H1 (cell line): ENCODE results near the gene KLHL30. TPM values are rescaled to one million over a fixed set of nuclear protein-coding genes. Genes with fewer than 3 reads are reported as not detected.
A peak's percentile ranks its signal among the peaks of the same experiment; 100 is the strongest.

Experiments
- POLR2AphosphoS5 ChIP-seq: IDR thresholded peaks from 2 replicates; pipeline ENCODE4 v1.6.1; 2011; ENCODE audit warnings: low read depth, low read length
- polyA plus RNA-seq, 7 experiments: library from polyadenylated mRNA; depleted of rRNA in 3 of 7; stranded (reverse) in 5 of 7; unstranded in 2 of 7; fragments of >200 nt in 5 of 7; fragments of 200-250 nt in 2 of 7; gene quantifications; 1 replicate in 5 of 7; 2 replicates in 1 of 7; 4 replicates in 1 of 7; pipeline versions ENCODE4 v1.2.1 to v1.2.3, GENCODE V29; 2011 to 2013; ENCODE audit warnings: missing spikeins in 2 of 7, mixed read lengths in 2 of 7
- total RNA-seq: library from RNA; stranded (reverse); fragmentation: NEBNext Ultra II Directional; extraction: Animal tissue kit (Norgen Biotek cat#: 25700); gene quantifications from 2 replicates; pipeline ENCODE4 v1.2.1, GENCODE V29; 2021
- TF ChIP-seq, protein P1 (sequence below): fragments of 300-600 bp; sonication (generic); IDR thresholded peaks from 2 replicates; pipeline ENCODE4 v1.7.1; 2012; ENCODE audit warnings: low read length, moderate library complexity, mild to moderate bottlenecking, inconsistent platforms; ENCODE audit not compliant: insufficient replicate concordance

The KLHL30 gene
- total and polyA plus RNA-seq, 2 of the 8 experiments (the other 6 are each of a cell fraction or from before 2014, with no cell fraction given), result not detected

DNA sequence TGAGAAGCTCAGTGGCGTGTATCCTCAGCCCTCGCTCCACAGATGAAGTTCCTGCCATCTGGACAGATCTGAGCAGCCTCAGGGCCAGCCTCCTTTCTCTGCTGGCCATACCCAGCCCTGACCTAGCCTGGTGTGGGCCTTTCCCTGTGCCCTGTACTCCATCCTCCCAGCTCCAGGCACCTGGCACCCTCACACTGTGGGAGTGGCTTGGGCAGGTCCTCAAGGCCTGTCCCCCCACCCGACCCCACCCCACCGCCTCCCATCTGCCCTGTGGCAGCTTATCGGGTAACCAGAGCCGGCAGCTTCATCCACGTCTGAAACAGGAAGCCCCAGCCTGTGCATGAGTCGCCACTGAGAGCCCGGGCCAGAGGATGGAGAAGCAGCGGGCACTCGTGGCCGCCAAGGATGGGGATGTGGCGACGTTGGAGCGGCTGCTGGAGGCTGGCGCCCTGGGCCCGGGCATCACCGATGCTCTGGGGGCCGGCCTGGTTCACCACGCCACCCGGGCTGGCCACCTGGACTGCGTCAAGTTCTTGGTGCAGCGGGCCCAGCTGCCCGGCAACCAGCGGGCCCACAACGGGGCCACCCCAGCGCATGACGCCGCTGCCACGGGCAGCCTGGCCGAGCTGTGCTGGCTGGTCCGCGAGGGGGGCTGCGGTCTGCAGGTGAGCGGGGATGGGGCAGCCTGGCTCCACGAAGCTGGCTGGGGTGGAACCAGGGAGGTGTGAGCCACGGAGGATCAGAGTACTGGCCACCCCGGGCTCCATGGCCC is 38.2 kb upstream of the KLHL30 start, which contains the start of gene ESPNL (continued):
- TF ChIP-seq, protein P1, sequence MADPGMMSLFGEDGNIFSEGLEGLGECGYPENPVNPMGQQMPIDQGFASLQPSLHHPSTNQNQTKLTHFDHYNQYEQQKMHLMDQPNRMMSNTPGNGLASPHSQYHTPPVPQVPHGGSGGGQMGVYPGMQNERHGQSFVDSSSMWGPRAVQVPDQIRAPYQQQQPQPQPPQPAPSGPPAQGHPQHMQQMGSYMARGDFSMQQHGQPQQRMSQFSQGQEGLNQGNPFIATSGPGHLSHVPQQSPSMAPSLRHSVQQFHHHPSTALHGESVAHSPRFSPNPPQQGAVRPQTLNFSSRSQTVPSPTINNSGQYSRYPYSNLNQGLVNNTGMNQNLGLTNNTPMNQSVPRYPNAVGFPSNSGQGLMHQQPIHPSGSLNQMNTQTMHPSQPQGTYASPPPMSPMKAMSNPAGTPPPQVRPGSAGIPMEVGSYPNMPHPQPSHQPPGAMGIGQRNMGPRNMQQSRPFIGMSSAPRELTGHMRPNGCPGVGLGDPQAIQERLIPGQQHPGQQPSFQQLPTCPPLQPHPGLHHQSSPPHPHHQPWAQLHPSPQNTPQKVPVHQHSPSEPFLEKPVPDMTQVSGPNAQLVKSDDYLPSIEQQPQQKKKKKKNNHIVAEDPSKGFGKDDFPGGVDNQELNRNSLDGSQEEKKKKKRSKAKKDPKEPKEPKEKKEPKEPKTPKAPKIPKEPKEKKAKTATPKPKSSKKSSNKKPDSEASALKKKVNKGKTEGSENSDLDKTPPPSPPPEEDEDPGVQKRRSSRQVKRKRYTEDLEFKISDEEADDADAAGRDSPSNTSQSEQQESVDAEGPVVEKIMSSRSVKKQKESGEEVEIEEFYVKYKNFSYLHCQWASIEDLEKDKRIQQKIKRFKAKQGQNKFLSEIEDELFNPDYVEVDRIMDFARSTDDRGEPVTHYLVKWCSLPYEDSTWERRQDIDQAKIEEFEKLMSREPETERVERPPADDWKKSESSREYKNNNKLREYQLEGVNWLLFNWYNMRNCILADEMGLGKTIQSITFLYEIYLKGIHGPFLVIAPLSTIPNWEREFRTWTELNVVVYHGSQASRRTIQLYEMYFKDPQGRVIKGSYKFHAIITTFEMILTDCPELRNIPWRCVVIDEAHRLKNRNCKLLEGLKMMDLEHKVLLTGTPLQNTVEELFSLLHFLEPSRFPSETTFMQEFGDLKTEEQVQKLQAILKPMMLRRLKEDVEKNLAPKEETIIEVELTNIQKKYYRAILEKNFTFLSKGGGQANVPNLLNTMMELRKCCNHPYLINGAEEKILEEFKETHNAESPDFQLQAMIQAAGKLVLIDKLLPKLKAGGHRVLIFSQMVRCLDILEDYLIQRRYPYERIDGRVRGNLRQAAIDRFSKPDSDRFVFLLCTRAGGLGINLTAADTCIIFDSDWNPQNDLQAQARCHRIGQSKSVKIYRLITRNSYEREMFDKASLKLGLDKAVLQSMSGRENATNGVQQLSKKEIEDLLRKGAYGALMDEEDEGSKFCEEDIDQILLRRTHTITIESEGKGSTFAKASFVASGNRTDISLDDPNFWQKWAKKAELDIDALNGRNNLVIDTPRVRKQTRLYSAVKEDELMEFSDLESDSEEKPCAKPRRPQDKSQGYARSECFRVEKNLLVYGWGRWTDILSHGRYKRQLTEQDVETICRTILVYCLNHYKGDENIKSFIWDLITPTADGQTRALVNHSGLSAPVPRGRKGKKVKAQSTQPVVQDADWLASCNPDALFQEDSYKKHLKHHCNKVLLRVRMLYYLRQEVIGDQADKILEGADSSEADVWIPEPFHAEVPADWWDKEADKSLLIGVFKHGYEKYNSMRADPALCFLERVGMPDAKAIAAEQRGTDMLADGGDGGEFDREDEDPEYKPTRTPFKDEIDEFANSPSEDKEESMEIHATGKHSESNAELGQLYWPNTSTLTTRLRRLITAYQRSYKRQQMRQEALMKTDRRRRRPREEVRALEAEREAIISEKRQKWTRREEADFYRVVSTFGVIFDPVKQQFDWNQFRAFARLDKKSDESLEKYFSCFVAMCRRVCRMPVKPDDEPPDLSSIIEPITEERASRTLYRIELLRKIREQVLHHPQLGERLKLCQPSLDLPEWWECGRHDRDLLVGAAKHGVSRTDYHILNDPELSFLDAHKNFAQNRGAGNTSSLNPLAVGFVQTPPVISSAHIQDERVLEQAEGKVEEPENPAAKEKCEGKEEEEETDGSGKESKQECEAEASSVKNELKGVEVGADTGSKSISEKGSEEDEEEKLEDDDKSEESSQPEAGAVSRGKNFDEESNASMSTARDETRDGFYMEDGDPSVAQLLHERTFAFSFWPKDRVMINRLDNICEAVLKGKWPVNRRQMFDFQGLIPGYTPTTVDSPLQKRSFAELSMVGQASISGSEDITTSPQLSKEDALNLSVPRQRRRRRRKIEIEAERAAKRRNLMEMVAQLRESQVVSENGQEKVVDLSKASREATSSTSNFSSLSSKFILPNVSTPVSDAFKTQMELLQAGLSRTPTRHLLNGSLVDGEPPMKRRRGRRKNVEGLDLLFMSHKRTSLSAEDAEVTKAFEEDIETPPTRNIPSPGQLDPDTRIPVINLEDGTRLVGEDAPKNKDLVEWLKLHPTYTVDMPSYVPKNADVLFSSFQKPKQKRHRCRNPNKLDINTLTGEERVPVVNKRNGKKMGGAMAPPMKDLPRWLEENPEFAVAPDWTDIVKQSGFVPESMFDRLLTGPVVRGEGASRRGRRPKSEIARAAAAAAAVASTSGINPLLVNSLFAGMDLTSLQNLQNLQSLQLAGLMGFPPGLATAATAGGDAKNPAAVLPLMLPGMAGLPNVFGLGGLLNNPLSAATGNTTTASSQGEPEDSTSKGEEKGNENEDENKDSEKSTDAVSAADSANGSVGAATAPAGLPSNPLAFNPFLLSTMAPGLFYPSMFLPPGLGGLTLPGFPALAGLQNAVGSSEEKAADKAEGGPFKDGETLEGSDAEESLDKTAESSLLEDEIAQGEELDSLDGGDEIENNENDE, result no peak
- TF ChIP-seq POLR2AphosphoS5, result peak; percentile 13
- TF ChIP-seq, all 59 proteins: peak for 1
